ENCODE data around the gene CBFA2T2.
"Not testable (repeated sequence)": the region's sequence is repeated elsewhere in the genome, so short reads cannot be mapped to it uniquely, and the experiment has no call there.

Gene CBFA2T2

GRCh38 chr20:33490023-33490933 is at the start of gene CBFA2T2:
Gene CBFA2T2, plus strand, starts transcription at chr20:33490096. Its CDS starts 172 bp downstream, at chr20:33490268.
- DNase-seq (ENCODE audit: low read depth, low spot score): no peak

GRCh38 chr20:33440562-33440961 is 49.3 kb upstream of the CBFA2T2 start:
- not testable (repeated sequence) for DNase-seq (ENCODE audit: low read depth, low spot score)

DNA sequence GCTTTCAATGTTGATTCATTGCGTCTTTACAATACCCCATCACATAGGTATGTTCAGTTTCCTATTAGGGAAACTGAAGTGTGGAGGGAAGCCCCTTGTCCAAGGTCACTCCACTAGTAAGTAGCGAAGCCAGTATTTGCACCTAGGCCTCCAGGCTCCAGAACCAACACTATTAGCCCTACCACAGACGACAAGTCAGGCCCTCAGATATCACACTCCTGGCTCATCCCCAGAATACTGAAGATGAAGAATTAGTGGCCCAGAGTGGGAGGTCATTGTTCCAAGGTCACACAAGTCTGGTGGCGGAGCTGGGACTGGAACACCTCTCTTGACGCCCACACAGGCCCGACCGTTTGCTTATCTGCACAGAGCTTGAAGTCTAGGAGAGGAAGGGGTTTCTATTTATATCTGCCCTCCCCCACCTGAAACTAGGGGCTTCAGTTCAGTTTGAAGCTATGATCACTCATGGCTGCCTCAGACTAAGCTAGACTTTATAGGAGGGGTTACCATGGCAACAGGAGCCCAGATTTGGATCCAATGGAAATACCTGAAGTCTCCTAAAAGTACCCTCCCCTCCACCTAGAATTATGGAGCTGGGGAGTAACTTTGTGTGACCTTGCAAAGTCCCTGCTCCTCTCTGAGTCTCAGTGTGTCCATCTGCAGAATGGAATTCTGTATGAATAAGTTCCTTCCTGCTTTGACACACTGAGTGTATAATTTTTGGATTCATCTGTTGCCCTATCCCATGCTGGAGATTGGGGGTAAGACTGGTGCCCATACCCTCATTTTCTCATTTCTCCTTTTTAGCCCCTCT is 48.5 kb upstream of the CBFA2T2 start:
- DNase-seq (ENCODE audit: low read depth, low spot score): no peak

GRCh38 chr20:33442136-33443005 is 47.5 kb upstream of the CBFA2T2 start:
- DNase-seq (ENCODE audit: low read depth, low spot score): no peak

- DNase-seq (ENCODE audit: low read depth, low spot score): no peak
Observed at GRCh38 chr20:33443006-33443511, 46.8 kb upstream of the CBFA2T2 start.

GRCh38 chr20:33443512-33444239 is 46.2 kb upstream of the CBFA2T2 start, which contains the start of gene SNTA1:
Gene SNTA1, minus strand, starts transcription at chr20:33443763. Its CDS starts 143 bp downstream, at chr20:33443620.
- peak; percentile 70 for DNase-seq (ENCODE audit: low read depth, low spot score)

DNA sequence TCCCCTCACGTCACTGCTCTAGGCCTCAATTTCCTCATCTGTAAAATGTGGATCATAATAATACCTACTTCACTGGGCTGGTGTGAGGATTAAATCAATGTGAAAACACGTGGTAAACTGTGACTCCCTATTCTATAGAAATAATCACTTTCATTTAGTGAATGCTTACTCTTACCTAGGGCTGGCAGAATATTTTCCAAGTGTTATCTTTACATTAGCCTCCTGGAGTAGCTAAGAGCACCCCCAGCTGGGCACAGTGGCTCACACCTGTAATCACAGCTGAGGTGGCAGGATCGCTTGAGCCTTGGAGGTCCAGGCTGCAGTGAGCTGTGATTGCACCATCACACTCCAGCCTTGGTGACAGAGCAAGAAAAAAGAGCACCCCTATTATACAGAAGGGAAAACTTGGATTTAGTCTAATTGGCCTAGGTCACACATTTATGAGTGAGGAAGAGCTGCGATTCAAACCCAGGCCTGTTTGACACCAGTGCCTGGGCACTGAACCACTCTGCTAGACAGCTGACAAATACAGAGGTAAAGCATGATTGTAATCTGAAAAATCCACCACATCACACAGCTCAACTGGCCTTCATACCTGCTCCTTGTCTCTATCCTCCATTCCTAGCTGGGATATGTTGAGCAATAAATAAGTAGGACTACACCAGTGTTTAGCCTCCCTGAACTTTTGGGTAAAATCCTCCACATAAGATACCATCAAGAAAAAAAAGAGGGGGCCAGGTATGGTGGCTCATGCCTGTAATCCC is 44.9 kb upstream of the CBFA2T2 start:
- DNase-seq (ENCODE audit: low read depth, low spot score): no peak

- DNase-seq (ENCODE audit: low read depth, low spot score): no peak
Observed at GRCh38 chr20:33445881-33446625, 43.8 kb upstream of the CBFA2T2 start.

- DNase-seq (ENCODE audit: low read depth, low spot score): no peak
Observed at GRCh38 chr20:33450867-33451266, 39.0 kb upstream of the CBFA2T2 start.

DNA sequence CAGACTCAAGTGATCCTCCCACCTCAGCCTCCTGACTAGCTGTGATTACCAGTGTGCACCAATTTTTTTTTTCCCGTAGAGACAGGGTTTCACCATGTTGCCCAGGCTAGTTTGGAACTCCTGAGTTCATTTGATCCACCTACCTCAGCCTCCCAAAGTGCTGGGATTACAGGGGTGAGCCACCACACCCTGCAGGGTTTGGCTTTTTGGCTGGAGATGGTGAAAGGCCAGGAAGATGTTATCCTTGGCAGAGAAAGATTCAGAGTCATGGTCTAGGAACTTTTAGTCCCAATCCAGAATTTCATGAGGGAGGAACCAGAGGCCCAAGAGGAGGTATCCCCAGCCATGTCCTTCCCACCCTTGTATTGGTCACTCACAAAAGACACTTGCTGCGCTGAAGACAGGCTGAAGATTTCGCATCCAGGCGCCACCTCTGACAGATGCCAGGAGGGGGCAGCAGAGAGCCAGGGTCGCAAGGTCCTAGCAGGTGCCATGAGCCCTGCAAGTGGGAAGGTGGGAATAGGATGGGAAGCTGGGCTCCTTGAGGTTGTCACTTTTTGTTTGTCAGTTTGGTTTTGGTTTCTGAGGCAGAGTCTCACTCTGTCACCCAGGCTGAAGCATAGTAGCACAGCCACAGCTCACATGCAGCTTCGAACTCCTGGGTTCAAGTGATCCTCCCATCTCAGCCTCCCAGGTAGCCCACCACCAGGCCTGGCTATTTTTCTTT is 32.8 kb upstream of the CBFA2T2 start:
- DNase-seq (ENCODE audit: low read depth, low spot score): peak; percentile 53

GRCh38 chr20:33459599-33459998 is 30.3 kb upstream of the CBFA2T2 start:
- DNase-seq (ENCODE audit: low read depth, low spot score): no peak

- no peak for DNase-seq (ENCODE audit: low read depth, low spot score)
Observed at GRCh38 chr20:33460711-33461110, 29.2 kb upstream of the CBFA2T2 start.

DNA sequence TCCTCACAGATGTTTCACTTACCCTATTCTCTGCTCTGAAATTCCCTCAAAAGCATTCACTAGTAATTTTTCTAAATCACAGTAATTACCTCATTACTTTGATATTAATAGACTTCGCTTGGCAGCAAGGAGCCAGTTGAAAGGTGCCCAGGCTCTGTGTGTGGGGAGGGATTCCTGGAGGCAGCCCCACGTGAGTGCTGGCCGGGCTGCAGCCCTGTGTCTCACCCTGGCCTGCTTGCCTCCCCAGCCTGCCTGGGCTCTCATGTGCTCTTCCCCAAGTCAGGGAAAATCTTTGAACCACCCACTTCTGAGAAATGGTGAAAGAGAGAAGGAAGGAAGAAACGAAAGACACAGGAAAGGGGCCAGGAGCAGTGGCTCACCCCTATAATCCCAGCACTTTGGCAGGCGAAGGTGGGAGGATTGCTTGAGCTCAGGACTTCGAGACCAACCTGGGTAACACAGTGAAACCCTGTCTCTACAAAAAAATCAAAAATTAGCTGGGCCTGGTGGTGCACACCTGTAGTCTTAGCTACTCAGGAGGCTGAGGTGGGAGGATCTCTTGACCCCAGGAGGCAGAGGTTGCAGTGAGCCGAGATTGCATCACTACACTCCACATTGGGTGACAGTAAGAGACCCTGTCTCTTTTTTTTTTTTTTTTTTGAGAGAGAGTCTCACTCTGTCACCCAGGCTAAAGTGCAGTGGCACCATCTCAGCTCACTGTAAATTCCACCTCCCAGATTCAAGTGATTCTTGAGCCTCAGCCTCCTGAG is 26.4 kb upstream of the CBFA2T2 start:
- no peak for DNase-seq (ENCODE audit: low read depth, low spot score)

- DNase-seq (ENCODE audit: low read depth, low spot score): not testable (repeated sequence)
Observed at GRCh38 chr20:33464759-33465158, 25.1 kb upstream of the CBFA2T2 start.

GRCh38 chr20:33465481-33466302 is 24.2 kb upstream of the CBFA2T2 start:
- DNase-seq (ENCODE audit: low read depth, low spot score): no peak

DNA sequence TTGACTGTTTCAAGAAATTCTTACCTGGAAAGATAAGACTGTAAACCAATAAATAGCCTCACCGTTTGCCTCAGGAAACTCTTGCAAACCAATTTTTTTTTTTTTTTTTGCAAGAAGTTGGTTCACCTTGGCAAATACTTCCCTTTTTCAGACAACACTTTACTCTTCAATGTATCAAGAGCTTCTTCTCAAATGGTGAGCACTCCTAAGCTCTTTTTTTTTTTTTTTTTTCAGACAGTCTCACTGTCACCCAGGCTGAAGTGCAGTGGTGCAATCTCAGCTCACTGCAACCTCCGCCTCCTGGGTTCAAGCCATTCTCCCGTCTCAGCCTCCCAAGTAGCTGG is 23.6 kb upstream of the CBFA2T2 start:
- no peak for DNase-seq (ENCODE audit: low read depth, low spot score)

DNA sequence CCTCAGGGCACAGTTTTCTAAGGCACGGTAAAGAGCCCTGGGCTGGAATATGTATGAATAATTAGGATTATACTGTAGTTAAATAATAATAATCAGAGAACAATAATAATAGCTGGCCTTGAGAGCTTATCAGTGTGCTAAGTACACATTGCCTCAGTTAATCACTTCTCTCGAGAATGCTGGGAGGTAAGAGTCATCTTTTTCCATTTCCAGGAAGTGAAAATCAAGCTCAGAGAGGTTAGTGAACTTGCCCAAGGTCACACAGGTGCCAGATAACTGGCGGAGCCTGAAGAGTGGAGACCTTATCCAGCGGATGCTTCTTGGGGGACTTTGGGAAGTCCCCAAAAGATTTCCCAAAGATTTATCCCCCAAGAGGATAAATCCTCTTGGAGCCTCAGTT is 19.4 kb upstream of the CBFA2T2 start:
- DNase-seq (ENCODE audit: low read depth, low spot score): no peak
